H1 (cell line): ENCODE data around the gene ITGB5. TPM values are rescaled to one million over a fixed set of nuclear protein-coding genes. Genes with fewer than 3 reads are reported as not detected.

Source experiments
- CTCF ChIA-PET: fragments of 300-600 bp; sonication (Branson Sonifier 250); formaldehyde crosslinking; loops from one replicate; lab custom pipeline; 2021; ENCODE audit not compliant: partially characterized antibody; lab: Charles Lee
- POLR2A ChIA-PET: fragments of 300-600 bp; sonication (Branson Sonifier 250); formaldehyde crosslinking; loops from one replicate; lab custom pipeline; 2021; ENCODE audit warnings: inconsistent platforms; ENCODE audit not compliant: partially characterized antibody; lab: Charles Lee
- DNase-seq, 2 experiments: peaks; one replicate each; pipeline versions ENCODE4 v3.0.0 to v3.0.0-alpha.2; 2010 to 2022; ENCODE audit warnings: low spot score in 2 of 2, low read depth in 1 of 2, mixed read lengths in 1 of 2
- FAIRE-seq: peaks from 2 replicates; lab custom pipeline; 2011; peaks lifted over from hg19 to GRCh38; lab: Jason Lieb, UNC
- H2AFZ ChIP-seq: 2 replicates; pipeline ENCODE4 v1.8.1; 2012; ENCODE audit warnings: low read length, inconsistent platforms
- H2AK5ac ChIP-seq: 2 replicates; pipeline ENCODE4 v1.6.1; 2013; ENCODE audit warnings: low read depth, low read length
- H2BK120ac ChIP-seq: replicated peaks from 2 replicates; pipeline ENCODE3; 2013; ENCODE audit warnings: low read depth, low read length, inconsistent platforms
- H2BK12ac ChIP-seq: 2 replicates; pipeline ENCODE4 v1.6.1; 2013; ENCODE audit warnings: low read depth, low read length
- H2BK15ac ChIP-seq: 2 replicates; pipeline ENCODE4 v1.6.1; 2013; ENCODE audit warnings: low read length
- H2BK20ac ChIP-seq: 2 replicates; pipeline ENCODE4 v1.6.1; 2013; ENCODE audit warnings: low read length
- H2BK5ac ChIP-seq: 2 replicates; pipeline ENCODE4 v1.6.1; 2013; ENCODE audit warnings: low read depth, low read length
- H3K14ac ChIP-seq: 2 replicates; pipeline ENCODE4 v1.6.1; 2013; ENCODE audit warnings: inconsistent platforms; ENCODE audit not compliant: insufficient read length
- H3K18ac ChIP-seq: 2 replicates; pipeline ENCODE4 v1.6.1; 2013; ENCODE audit warnings: low read length; ENCODE audit errors: extremely low read depth
- H3K23ac ChIP-seq: 2 replicates; pipeline ENCODE4 v1.6.1; 2013; ENCODE audit warnings: inconsistent platforms; ENCODE audit not compliant: insufficient read length
- H3K23me2 ChIP-seq: 2 replicates; pipeline ENCODE4 v1.6.1; 2013; ENCODE audit warnings: low read depth, low read length
- H3K27ac ChIP-seq: 2 replicates; pipeline ENCODE4 v1.6.1; 2011; ENCODE audit warnings: low read depth, low read length, inconsistent platforms
- H3K27me3 ChIP-seq, 4 experiments: replicated peaks in 1 of 4; 1 replicate in 1 of 4; 2 replicates in 3 of 4; pipeline versions ENCODE4 v1.6.1 to v1.8.1; 2011 to 2013; ENCODE audit warnings: low read length in 3 of 4, mild to moderate bottlenecking in 3 of 4, inconsistent platforms in 2 of 4, mixed read lengths in 2 of 4, moderate library complexity in 1 of 4; ENCODE audit not compliant: control insufficient read depth in 3 of 4, insufficient read depth in 3 of 4; ENCODE audit errors: extremely low read depth in 1 of 4
- H3K36me3 ChIP-seq, 4 experiments: 2 replicates each; pipeline versions ENCODE4 v1.6.1 to v1.8.1; 2011 to 2013; ENCODE audit warnings: mild to moderate bottlenecking in 4 of 4, low read length in 3 of 4, moderate library complexity in 2 of 4, control low read depth in 1 of 4, inconsistent platforms in 1 of 4; ENCODE audit not compliant: insufficient read depth in 4 of 4, control insufficient read depth in 2 of 4
- H3K4ac ChIP-seq: replicated peaks from 2 replicates; pipeline ENCODE3; 2013; ENCODE audit warnings: low read length, low read depth, mixed read lengths, inconsistent platforms; ENCODE audit not compliant: insufficient read length
- H3K4me1 ChIP-seq, 4 experiments: replicated peaks in 1 of 4; 1 replicate in 1 of 4; 2 replicates in 3 of 4; pipeline versions ENCODE4 v1.6.1 to v1.8.1; 2011 to 2013; ENCODE audit warnings: low read length in 3 of 4, inconsistent platforms in 2 of 4, mixed read lengths in 1 of 4; ENCODE audit not compliant: insufficient read depth in 4 of 4, control insufficient read depth in 3 of 4
- H3K4me2 ChIP-seq, 2 experiments: 2 replicates each; pipeline versions ENCODE4 v1.6.1 to v1.8.1; 2011 to 2013; ENCODE audit warnings: low read depth in 2 of 2, low read length in 2 of 2, control low read depth in 1 of 2, inconsistent platforms in 1 of 2, mild to moderate bottlenecking in 1 of 2; ENCODE audit not compliant: insufficient read depth in 1 of 2
- H3K4me3 ChIP-seq, 4 experiments: fragments of 200-600, 300-600 bp in 1 of 4; sonication (generic), shearing (Covaris generic), sonication (Bioruptor Twin) in 1 of 4; 2 replicates each; pipeline versions ENCODE4 v1.5.1 to v1.8.1; 2011 to 2016; ENCODE audit warnings: low read length in 4 of 4, low read depth in 3 of 4, control low read depth in 2 of 4, inconsistent platforms in 2 of 4, mild to moderate bottlenecking in 2 of 4, mixed read lengths in 1 of 4, moderate library complexity in 1 of 4; ENCODE audit not compliant: insufficient read depth in 2 of 4; ENCODE audit errors: extremely low read depth in 1 of 4
- H3K56ac ChIP-seq: replicated peaks from 2 replicates; pipeline ENCODE3; 2013; ENCODE audit warnings: low read depth, mild to moderate bottlenecking, mixed read lengths, low read length, inconsistent platforms; ENCODE audit not compliant: insufficient read length
- H3K79me1 ChIP-seq: 2 replicates; pipeline ENCODE4 v1.6.1; 2013; ENCODE audit warnings: low read depth, low read length, control low read depth
- H3K79me2 ChIP-seq, 2 experiments: 2 replicates each; pipeline versions ENCODE4 v1.6.1 to v1.8.1; 2012 to 2013; ENCODE audit warnings: low read length in 2 of 2, mild to moderate bottlenecking in 2 of 2, inconsistent platforms in 1 of 2; ENCODE audit not compliant: insufficient read depth in 2 of 2, control insufficient read depth in 1 of 2
- H3K9ac ChIP-seq, 4 experiments: replicated peaks in 1 of 4; 1 replicate in 1 of 4; 2 replicates in 3 of 4; pipeline versions ENCODE4 v1.6.1 to v1.8.1; 2011 to 2013; ENCODE audit warnings: low read depth in 3 of 4, low read length in 3 of 4, control low read depth in 2 of 4, mild to moderate bottlenecking in 2 of 4, moderate library complexity in 2 of 4, inconsistent platforms in 1 of 4; ENCODE audit errors: extremely low read depth in 1 of 4
- H3K9me3 ChIP-seq, 2 experiments: 2 replicates each; pipeline versions ENCODE4 v1.6.1 to v1.8.1; 2012 to 2013; ENCODE audit warnings: mild to moderate bottlenecking in 2 of 2, moderate library complexity in 2 of 2, control low read depth in 1 of 2, inconsistent platforms in 1 of 2, low read depth in 1 of 2, low read length in 1 of 2, mixed read lengths in 1 of 2; ENCODE audit not compliant: insufficient read depth in 2 of 2
- H4K20me1 ChIP-seq, 2 experiments: replicated peaks in 1 of 2; 2 replicates each; pipeline versions ENCODE3 to v1.8.1; 2011 to 2013; ENCODE audit warnings: inconsistent platforms in 2 of 2, low read length in 2 of 2, mild to moderate bottlenecking in 1 of 2; ENCODE audit not compliant: insufficient read depth in 2 of 2, control insufficient read depth in 1 of 2
- H4K5ac ChIP-seq: 2 replicates; pipeline ENCODE4 v1.6.1; 2013; ENCODE audit warnings: low read length, low read depth, mixed read lengths, inconsistent platforms; ENCODE audit not compliant: insufficient read length
- H4K8ac ChIP-seq: 2 replicates; pipeline ENCODE4 v1.8.0; 2013; ENCODE audit warnings: mild to moderate bottlenecking, moderate library complexity, low read length, inconsistent platforms; ENCODE audit not compliant: insufficient read depth; ENCODE audit errors: extremely low read depth
- H4K91ac ChIP-seq: replicated peaks from 2 replicates; pipeline ENCODE3; 2013; ENCODE audit warnings: low read length, mixed read lengths, inconsistent platforms; ENCODE audit not compliant: insufficient read length
- BACH1 ChIP-seq: IDR thresholded peaks from 2 replicates; pipeline ENCODE4 v1.6.1; 2012; ENCODE audit warnings: low read length, improper control_type of control experiment
- BRCA1 ChIP-seq: IDR thresholded peaks from 2 replicates; pipeline ENCODE4 v1.6.1; 2012; ENCODE audit warnings: low read depth, low read length, improper control_type of control experiment
- JUN ChIP-seq: IDR thresholded peaks from 2 replicates; pipeline ENCODE4 v1.6.1; 2011; ENCODE audit warnings: low read depth, mild to moderate bottlenecking, improper control_type of control experiment, low read length
- NRF1 ChIP-seq: IDR thresholded peaks from 2 replicates; pipeline ENCODE4 v1.6.1; 2011; ENCODE audit warnings: mild to moderate bottlenecking, low read depth, low read length, improper control_type of control experiment
- POLR2AphosphoS5 ChIP-seq: IDR thresholded peaks from 2 replicates; pipeline ENCODE4 v1.6.1; 2011; ENCODE audit warnings: low read depth, low read length
- POU5F1 ChIP-seq: IDR thresholded peaks from 2 replicates; pipeline ENCODE4 v1.6.1; 2011; ENCODE audit warnings: low read depth, mild to moderate bottlenecking, low read length, moderate library complexity
- SP4 ChIP-seq: IDR thresholded peaks from 2 replicates; pipeline ENCODE4 v1.6.1; 2012; ENCODE audit warnings: low read length, inconsistent platforms
- SUZ12 ChIP-seq: fragments of 200-600 bp; sonication (generic); IDR thresholded peaks from 2 replicates; pipeline ENCODE4 v1.6.1; 2012; ENCODE audit warnings: mild to moderate bottlenecking, inconsistent platforms, low read length, moderate library complexity, mixed read lengths
- TAF1 ChIP-seq: IDR thresholded peaks from 2 replicates; pipeline ENCODE4 v1.6.1; 2011; ENCODE audit warnings: mild to moderate bottlenecking, low read depth, low read length
- TAF7 ChIP-seq: optimal IDR thresholded peaks from 2 replicates; pipeline ENCODE3; 2011; ENCODE audit warnings: low read depth, mild to moderate bottlenecking, inconsistent platforms, low read length, moderate library complexity, borderline replicate concordance
- TEAD4 ChIP-seq: IDR thresholded peaks from 2 replicates; pipeline ENCODE4 v1.6.1; 2012; ENCODE audit warnings: low read depth, low read length, inconsistent platforms, mixed read lengths
- WGBS, 2 experiments: shearing (Covaris generic) in 1 of 2; methylation state at CpG; one replicate each; pipeline versions ENCODE4 v1.1.6 to v1.1.7; 2013 to 2015; ENCODE audit warnings: low lambda C conversion rate in 2 of 2, mixed read lengths in 2 of 2, inconsistent platforms in 1 of 2, low coverage in 1 of 2, missing lambda C conversion rate in 1 of 2; ENCODE audit not compliant: insufficient replicate concordance in 2 of 2, insufficient coverage in 1 of 2, insufficient read length in 1 of 2; ENCODE audit errors: extremely low coverage in 1 of 2, missing lambda C conversion rate in 1 of 2; 5-methylcytosine and 5-hydroxymethylcytosine counted together
- polyA plus RNA-seq, 7 experiments: library from polyadenylated mRNA; depleted of rRNA in 3 of 7; stranded (reverse) in 5 of 7; unstranded in 2 of 7; fragments of >200 nt in 5 of 7; fragments of 200-250 nt in 2 of 7; gene quantifications; 1 replicate in 5 of 7; 2 replicates in 1 of 7; 4 replicates in 1 of 7; pipeline versions ENCODE4 v1.2.1 to v1.2.3, GENCODE V29; 2011 to 2013; ENCODE audit warnings: missing spikeins in 2 of 7, mixed read lengths in 2 of 7
- total RNA-seq: library from RNA; stranded (reverse); fragmentation: NEBNext Ultra II Directional; extraction: Animal tissue kit (Norgen Biotek cat#: 25700); gene quantifications from 2 replicates; pipeline ENCODE4 v1.2.1, GENCODE V29; 2021

The ITGB5 gene
- total and polyA plus RNA-seq, 2 of the 8 experiments (the other 6 are each of a cell fraction or from before 2014, with no cell fraction given): 101 to 268 TPM

DNA sequence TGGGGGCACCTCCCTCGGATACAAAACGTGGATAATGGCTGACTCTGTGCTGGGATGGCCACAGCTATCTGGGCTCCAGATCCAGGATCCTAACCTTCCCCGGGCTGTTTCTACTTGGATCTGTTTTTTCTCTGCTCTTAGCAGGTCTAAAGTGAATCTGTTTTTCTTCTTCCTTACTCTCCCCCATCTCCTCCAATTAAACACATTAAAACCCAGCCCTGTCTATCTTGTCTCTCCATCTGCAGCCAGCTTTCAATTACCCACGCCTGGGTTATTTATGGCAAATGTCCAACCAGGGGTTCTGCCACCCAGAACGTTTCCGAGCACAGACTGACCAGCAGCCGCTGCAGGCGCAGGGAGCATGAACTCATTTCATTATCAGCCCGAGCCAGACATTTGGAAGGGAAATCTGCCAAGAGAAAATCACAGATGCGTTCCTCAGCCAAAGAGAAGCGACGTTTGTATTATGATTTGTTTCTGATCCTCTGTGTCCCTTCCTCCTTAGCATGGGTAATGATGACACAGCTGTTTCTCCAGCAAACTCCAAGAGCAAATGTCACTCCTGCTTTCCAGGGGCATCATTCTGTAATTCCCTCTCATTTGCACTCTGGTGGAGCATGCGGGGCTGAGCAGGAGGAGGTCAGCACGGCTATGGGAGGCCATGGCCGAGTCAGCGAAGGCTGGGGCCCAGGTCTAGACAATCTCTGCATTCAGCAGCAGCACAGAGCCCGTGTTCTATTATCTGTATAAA is 114.9 kb downstream of the ITGB5 start:
- no peak overlapping the region for H3K4me3 ChIP-seq
- peaks cover 5% of the 10 kb centered on the region; the same call in 1 of the 2 replicates for H3K79me1 ChIP-seq
- 92% methylated on average over 17 of the region's 17 CpGs; no CpG with 5 or more reads in 1 of the 2 experiments for WGBS, 2 experiments
- 0 out of 2 replicates have a peak overlapping the region, but pooled peaks have one; percentile 46 for H2BK15ac ChIP-seq
- no peak overlapping the region for H2AK5ac ChIP-seq
- H3K18ac ChIP-seq: no peak overlapping the region
- DNase-seq (no peak), FAIRE-seq (no peak)
- no peak overlapping the region for H2BK120ac ChIP-seq
- no peak overlapping the region for H3K27ac ChIP-seq
- H2BK20ac ChIP-seq: no peak overlapping the region
- no peak overlapping the region for H2BK12ac ChIP-seq
- no peaks in the 10 kb centered on the region for H3K79me2 ChIP-seq
- no peak overlapping the region for H2AFZ ChIP-seq
- peaks cover 0 to 11% (median 4%) of the 10 kb centered on the region in 4 experiments; a peak in 6 of 8 replicates for H3K36me3 ChIP-seq
- H3K56ac ChIP-seq: no peak overlapping the region
- no peak overlapping the region for H3K4me2 ChIP-seq
- H4K20me1 ChIP-seq: peaks cover 0 to 7% of the 10 kb centered on the region in 2 experiments
- no peak overlapping the region for H3K9ac ChIP-seq
- ChIA-PET CTCF (interaction anchor here (0.7 to 3.7 kb wide), 6 partner anchors 9 to 130 kb away, joined by 3 to 28 read pairs (median 4); no protein-coding TSS in a partner anchor), POLR2A (interaction anchor here (0.7 kb wide), 1 partner anchor 25 kb away, joined by 3 read pairs; no protein-coding TSS in a partner anchor)
- H2BK5ac ChIP-seq: no peak overlapping the region
- no peak overlapping the region for H3K14ac ChIP-seq
- no peak overlapping the region for H3K4ac ChIP-seq
- no peaks in the 10 kb centered on the region for H3K27me3 ChIP-seq
- no peak overlapping the region for H3K23ac ChIP-seq
- H3K23me2 ChIP-seq: peaks cover 3% of the 10 kb centered on the region; the same call in 1 of the 2 replicates
- H3K4me1 ChIP-seq: peaks cover 6 to 14% (median 8%) of the 10 kb centered on the region in 4 experiments; a peak in 6 of 7 replicates
- H4K5ac ChIP-seq: no peak overlapping the region
- H4K91ac ChIP-seq: no peak overlapping the region
- H4K8ac ChIP-seq: no peak overlapping the region
- no peaks in the 10 kb centered on the region for H3K9me3 ChIP-seq
- TF ChIP-seq POLR2AphosphoS5: no peak
- no peak for TF ChIP-seq BACH1
- TF ChIP-seq TEAD4: no peak
- no peak for TF ChIP-seq SUZ12
- TF ChIP-seq BRCA1: no peak
- no peak for TF ChIP-seq NRF1
- TF ChIP-seq TAF7: no peak
- no peak for TF ChIP-seq POU5F1
- no peak for TF ChIP-seq JUN
- no peak for TF ChIP-seq TAF1
- TF ChIP-seq SP4: no peak
